ENCODE measurements around the gene BMPR1B. TPM values are rescaled to one million over a fixed set of nuclear protein-coding genes. Genes with fewer than 3 reads are reported as not detected.

BMPR1B gene
- total and polyA plus RNA-seq, 2 experiments from 2014 or later: 1.6 to 3.3 TPM

DNA sequence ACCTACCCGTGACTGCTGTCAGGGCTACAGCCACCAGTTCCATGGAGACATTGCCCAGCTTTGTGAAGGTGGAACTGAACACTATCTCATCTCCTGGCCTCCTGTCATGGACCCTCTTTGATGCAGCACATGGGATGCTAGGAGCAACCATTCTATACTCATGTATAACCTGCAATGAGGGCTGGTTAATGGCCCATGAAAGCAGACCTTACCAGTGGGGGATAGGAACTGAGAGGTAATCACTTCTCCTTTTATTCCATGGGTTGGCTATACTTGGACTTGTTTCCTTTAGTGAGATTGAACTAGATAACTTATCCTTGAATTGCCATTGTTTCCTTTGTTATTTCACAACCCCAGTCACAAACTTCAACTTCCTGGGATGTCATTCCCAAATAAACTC lies 310.6 kb downstream of the BMPR1B start:
- Histone ChIP-seq H2AFZ (no peak overlapping the region), H3K4me2 (no peak overlapping the region), H3K9me2 (replicated peaks; ENCODE audit: insufficient read depth) (no peaks in the 10 kb centered on the region), H3K9me3 (ENCODE audit: low read depth) (no peaks in the 10 kb centered on the region), H4K20me1 (ENCODE audit: insufficient read depth, poor library complexity, severe bottlenecking) (no peaks in the 10 kb centered on the region), H3K27me3 (no peaks in the 10 kb centered on the region), H3K27ac (no peak overlapping the region), H3K79me2 (no peaks in the 10 kb centered on the region), H3K4me1 (ENCODE audit: insufficient read depth) (no peaks in the 10 kb centered on the region), H3K36me3 (replicated peaks; ENCODE audit: insufficient read depth, low read depth) (no peaks in the 10 kb centered on the region), H3K4me3 (no peak overlapping the region)
- 95% methylated on average over 1 of the region's 1 CpG for WGBS (ENCODE audit: low lambda C conversion rate, missing lambda C conversion rate)
- no peak for DNase-seq (ENCODE audit: low spot score)
- TF ChIP-seq EZH2 (IDR thresholded peaks at IDR 0.05; ENCODE audit: borderline replicate concordance) (no peak), EZH2phosphoT487 (IDR thresholded peaks at IDR 0.05; ENCODE audit: low read depth, severe bottlenecking, unreplicated experiment) (no peak), CTCF (IDR thresholded peaks at IDR 0.05; ENCODE audit: poor library complexity) (no peak)

GRCh38 chr4:95068818-95069478 lies 311.2 kb downstream of the BMPR1B start:
- H3K4me1 ChIP-seq (ENCODE audit: insufficient read depth): no peaks in the 10 kb centered on the region
- H3K9me2 ChIP-seq (replicated peaks; ENCODE audit: insufficient read depth): no peaks in the 10 kb centered on the region
- H3K27ac ChIP-seq: no peak overlapping the region
- WGBS (ENCODE audit: low lambda C conversion rate, missing lambda C conversion rate): 91% methylated on average over 2 of the region's 2 CpGs
- no peak for DNase-seq (ENCODE audit: low spot score)
- H2AFZ ChIP-seq: no peak overlapping the region
- H4K20me1 ChIP-seq (ENCODE audit: insufficient read depth, poor library complexity, severe bottlenecking): no peaks in the 10 kb centered on the region
- H3K27me3 ChIP-seq: no peaks in the 10 kb centered on the region
- no peaks in the 10 kb centered on the region for H3K79me2 ChIP-seq
- no peaks in the 10 kb centered on the region for H3K9me3 ChIP-seq (ENCODE audit: low read depth)
- no peak overlapping the region for H3K4me3 ChIP-seq
- TF ChIP-seq EZH2 (IDR thresholded peaks at IDR 0.05; ENCODE audit: borderline replicate concordance) (no peak), EZH2phosphoT487 (IDR thresholded peaks at IDR 0.05; ENCODE audit: low read depth, severe bottlenecking, unreplicated experiment) (no peak), CTCF (IDR thresholded peaks at IDR 0.05; ENCODE audit: poor library complexity) (no peak)
- no peaks in the 10 kb centered on the region for H3K36me3 ChIP-seq (replicated peaks; ENCODE audit: insufficient read depth, low read depth)
- no peak overlapping the region for H3K4me2 ChIP-seq

GRCh38 chr4:95071851-95072250 lies 314.1 kb downstream of the BMPR1B start:
- Histone ChIP-seq H4K20me1 (ENCODE audit: insufficient read depth, poor library complexity, severe bottlenecking) (no peaks in the 10 kb centered on the region), H3K36me3 (replicated peaks; ENCODE audit: insufficient read depth, low read depth) (no peaks in the 10 kb centered on the region), H3K27ac (no peak overlapping the region), H3K4me3 (no peak overlapping the region), H3K9me3 (ENCODE audit: low read depth) (no peaks in the 10 kb centered on the region), H3K4me1 (ENCODE audit: insufficient read depth) (no peaks in the 10 kb centered on the region), H3K9me2 (replicated peaks; ENCODE audit: insufficient read depth) (no peaks in the 10 kb centered on the region), H3K4me2 (no peak overlapping the region), H3K27me3 (no peaks in the 10 kb centered on the region), H3K79me2 (no peaks in the 10 kb centered on the region), H2AFZ (no peak overlapping the region)
- TF ChIP-seq CTCF (IDR thresholded peaks at IDR 0.05; ENCODE audit: poor library complexity) (no peak), EZH2phosphoT487 (IDR thresholded peaks at IDR 0.05; ENCODE audit: low read depth, severe bottlenecking, unreplicated experiment) (no peak), EZH2 (IDR thresholded peaks at IDR 0.05; ENCODE audit: borderline replicate concordance) (no peak)
- DNase-seq (ENCODE audit: low spot score): no peak
- WGBS (ENCODE audit: low lambda C conversion rate, missing lambda C conversion rate): 91% methylated on average over 3 of the region's 3 CpGs

All from hepatocyte (in vitro differentiated cells).